GM18858 (cell line): ENCODE data around the gene PM20D2.
"Not testable (repeated sequence)": the region's sequence is repeated elsewhere in the genome, so short reads cannot be mapped to it uniquely, and the experiment has no call there.

Source experiments
- ATAC-seq: cut with Tn5 transposase; IDR thresholded peaks from one replicate; pipeline ENCODE4 v1.9.1; 2021; ENCODE audit not compliant: unreplicated experiment

The PM20D2 gene, protein sequence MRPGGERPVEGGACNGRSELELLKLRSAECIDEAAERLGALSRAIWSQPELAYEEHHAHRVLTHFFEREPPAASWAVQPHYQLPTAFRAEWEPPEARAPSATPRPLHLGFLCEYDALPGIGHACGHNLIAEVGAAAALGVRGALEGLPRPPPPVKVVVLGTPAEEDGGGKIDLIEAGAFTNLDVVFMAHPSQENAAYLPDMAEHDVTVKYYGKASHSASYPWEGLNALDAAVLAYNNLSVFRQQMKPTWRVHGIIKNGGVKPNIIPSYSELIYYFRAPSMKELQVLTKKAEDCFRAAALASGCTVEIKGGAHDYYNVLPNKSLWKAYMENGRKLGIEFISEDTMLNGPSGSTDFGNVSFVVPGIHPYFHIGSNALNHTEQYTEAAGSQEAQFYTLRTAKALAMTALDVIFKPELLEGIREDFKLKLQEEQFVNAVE

DNA sequence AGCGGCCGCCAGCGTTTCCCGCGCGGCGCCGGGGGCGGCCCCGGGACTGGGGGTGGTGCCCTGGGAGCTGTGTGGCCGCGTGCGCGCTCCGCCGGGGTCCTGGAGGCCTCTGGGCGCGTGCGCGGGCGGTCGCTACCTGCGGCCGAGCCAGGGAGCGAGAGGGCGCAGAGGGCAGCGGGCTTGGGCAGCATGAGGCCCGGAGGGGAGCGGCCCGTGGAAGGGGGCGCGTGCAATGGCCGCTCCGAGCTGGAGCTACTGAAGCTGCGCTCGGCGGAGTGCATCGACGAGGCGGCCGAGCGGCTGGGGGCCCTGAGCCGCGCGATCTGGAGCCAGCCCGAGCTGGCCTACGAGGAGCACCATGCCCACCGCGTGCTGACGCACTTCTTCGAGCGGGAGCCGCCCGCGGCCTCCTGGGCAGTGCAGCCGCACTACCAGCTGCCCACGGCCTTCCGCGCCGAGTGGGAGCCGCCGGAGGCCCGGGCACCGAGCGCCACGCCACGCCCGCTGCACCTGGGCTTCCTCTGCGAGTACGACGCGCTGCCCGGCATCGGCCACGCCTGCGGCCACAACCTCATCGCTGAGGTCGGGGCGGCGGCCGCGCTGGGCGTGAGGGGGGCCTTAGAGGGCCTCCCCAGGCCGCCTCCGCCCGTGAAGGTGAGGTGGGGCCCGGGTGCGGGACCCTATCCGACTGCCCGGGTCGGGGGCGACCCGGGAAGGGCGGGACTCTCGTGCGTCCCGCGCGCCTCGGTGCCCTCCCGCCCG lies at the start of gene PM20D2:
Gene PM20D2, plus strand, starts transcription at position 100 of the 762 bp plus-strand sequence. Its CDS starts 90 bp downstream, at position 190.
- ATAC-seq, result peak; percentile 37

DNA sequence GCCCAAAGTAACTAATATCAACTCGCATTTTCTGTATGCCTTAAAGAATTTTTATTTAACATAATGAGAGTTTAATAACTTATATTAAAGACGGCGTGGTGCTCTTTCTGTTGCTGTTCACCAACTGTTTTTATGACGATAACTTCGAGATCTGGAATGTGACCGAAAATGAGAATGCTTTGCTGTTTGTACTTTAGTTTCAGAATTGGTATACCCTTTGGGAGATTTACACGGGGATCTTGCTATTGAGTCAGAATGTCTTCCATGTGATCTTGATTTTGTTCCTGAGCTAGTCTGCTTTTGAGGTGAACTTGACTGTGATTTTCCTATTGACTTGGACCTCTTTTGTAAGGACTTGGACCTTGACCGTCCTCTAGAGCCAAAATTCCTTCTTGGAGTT lies 47.4 kb upstream of the PM20D2 start:
- ATAC-seq, result peak; percentile 44

DNA sequence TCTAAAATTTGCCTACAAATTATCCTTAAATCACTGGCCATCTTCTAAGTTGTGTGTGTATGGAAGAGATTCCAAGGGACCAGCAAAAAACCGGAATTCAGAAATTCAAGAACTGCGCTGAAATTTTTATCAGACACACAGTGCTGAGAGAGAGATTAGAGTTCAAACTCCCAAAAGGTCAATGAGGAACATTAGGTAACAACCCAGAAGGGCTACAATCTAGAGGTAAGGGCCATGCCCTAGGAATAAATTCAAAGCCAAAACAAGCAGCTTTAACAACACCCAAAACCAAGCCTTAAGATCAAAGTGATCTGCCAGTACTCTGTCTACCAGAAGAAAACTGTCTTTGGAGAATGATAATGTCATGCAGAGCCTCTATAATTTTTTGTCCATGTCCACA lies 45.7 kb upstream of the PM20D2 start:
- ATAC-seq, result no peak

DNA sequence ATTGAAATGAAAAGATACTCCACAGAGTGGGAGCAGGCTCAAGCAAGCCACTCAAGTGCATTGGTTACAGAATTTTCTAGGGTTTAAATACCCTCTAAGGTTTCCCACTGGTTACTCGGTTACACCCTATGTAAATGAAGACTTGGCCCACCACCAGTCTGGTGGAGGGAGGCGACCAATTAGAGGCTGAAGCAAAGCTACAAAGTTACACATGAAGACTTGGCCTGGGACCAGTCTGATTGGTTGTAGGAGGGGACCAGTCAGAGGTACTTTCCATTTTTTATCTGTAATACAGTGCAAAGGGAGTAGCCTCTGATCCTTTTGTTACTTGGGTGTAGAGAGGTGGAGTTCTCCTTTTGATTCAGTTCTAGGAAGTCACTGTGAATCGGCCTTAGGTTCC lies 35.6 kb upstream of the PM20D2 start:
- no peak for ATAC-seq

DNA sequence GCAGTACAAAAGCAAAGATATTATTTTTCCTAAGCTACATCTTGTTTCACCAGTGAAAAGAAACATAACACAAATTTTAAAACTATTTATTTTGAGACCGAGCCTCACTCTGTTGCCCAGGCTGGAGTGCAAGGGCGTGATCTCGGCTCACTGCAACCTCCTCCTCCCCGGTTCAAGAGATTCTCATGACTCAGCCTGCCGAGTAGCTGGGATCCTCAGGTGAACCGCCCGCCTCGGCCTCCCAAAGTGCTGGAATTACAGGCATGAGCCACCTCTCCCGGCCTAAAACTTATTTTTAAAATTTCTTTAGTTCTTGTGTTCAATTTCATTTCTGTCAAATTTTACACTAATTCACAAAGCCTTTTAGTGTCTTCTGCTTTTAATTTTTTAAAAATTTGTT lies 33.9 kb upstream of the PM20D2 start:
- ATAC-seq, result no peak

DNA sequence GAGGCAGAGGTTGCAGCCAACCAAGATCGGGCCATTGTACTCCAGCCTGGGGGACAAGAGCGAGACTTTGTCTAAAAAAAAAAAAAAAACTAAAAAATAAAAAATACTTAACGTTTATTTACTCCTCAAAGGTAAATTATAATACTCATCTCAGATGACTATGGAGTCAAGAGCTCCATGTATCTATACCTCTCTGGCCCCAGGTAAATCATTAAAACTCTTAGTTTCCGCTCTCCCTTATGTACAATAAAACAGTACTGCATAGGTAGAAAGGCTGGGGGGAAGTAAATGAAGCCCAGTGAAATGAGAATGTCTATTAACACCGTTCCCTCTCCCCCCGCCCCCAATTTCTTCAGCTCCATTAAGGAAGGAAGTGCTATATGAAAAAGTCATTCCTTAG lies 29.2 kb upstream of the PM20D2 start:
- ATAC-seq, result no peak

DNA sequence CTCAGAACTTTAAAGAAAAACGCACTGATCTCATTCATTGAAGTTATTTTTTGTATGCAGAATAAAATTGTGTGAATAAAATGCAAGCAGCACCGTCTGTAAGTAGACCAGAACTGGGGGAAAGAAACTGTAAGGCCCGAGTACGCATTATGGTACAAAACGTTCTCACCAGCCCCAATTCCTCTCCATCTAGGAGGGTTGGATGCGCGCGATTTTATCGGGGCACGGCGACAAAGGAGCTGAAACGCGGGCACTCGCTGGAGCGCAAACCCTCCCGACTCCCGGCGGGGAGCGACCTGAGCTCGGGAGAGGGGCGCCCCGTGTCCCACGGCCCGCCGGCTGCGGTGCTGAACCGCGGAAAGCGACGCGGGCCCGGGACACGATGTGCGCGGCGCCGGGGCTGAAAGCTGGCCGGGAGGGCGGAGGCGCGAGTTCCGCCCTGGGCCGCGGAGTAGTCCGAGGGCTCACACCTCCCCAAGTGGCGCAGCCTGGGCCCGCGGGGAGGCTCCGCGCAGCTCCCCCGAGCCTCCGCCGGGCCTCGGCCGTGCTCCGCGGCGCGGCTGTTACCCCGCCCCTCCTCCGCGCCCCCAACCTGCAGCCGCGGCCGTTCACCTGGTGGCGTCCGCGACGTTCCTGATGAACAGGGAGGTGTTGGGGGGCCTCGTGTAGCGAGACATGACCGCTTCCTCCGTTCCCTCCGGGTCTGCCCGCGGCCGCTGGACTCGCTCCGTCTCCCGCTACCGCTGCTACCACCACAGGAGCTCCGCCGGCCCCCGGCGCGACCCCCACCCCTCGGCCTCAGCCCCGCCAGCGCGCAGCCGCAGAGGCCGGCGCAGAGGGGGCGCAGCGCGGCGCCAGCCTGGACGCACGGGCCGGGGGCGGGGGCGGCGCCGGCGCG lies 28.4 kb upstream of the PM20D2 start, which contains the start of gene SRSF12:
Gene SRSF12, minus strand, starts transcription at position 861 of the 898 bp plus-strand sequence. Its CDS starts 184 bp downstream, at position 677.
- no peak for ATAC-seq

DNA sequence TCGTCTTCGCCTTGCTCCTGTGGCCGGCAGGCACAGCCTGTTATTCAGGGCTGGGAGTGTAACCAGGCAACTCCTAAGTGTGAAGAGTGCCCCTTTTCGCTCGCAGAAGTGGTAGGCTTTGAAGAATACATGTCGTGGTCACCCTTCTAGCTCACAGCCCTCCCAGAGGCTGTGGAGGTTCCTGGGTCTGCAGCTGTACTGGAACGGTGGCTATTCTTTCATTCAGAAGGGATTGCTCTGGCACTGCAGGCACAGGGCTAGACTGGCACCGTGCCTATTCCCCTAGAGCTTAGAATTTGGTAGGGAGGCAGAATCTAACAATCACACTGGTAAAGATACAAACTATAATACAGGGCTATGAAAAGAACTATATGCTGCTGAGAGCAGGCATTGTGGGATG lies 26.9 kb upstream of the PM20D2 start:
- no peak for ATAC-seq

DNA sequence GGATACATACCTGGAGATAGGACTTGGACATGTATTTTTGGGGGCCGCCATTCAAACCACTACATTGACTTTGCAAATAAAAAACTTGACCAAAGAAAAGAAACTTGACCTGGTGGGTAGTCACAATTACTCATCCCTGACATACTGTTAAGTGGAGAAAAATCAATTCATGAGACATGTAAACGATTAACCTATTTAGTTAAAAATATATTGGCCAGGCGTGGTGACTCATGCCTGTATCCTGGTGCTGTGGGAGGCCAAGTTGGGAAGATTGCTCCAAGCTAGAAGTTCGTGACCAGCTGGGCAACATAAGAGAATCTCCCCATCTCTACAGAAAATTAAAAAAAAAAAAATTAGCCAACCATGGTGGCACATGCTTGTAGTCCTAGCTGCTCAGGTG lies 25.5 kb upstream of the PM20D2 start:
- no peak for ATAC-seq

DNA sequence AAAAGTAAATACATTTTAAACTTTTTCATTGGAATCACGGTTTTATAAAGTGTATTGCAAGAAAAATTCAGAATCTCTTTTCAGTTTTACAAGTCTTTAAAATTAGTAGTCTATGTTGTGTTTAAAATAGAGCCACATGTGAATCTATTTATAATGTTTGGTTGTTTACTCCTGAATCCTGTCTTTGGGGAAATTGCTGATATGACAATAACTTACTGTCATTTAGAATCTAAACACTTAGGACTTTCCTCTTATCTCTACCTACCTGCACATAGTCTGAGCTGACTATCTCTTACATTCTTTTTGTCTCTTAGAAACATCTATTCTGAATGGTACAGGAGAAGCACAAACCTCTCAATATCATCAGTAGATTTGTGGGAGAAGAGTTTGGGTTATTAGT lies 23.9 kb upstream of the PM20D2 start:
- no peak for ATAC-seq

DNA sequence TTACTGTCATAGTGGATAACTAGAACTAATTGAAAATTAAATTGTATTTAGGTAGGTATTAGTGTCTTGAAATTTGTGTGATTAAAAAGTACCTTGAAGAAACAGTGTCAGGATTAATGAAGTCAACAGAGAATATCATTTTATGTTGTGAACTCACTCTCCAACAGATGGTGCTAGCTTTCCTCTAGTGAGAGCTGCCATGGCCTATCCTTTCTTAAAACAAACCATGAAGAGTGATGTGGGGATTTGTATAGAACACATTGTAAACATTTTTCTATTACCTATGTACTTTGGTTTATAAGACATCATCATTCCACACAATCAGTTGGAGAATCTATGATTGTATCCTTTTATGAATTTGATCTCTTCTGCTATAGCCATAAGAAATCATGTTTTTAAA lies 23.2 kb upstream of the PM20D2 start:
- no peak for ATAC-seq

DNA sequence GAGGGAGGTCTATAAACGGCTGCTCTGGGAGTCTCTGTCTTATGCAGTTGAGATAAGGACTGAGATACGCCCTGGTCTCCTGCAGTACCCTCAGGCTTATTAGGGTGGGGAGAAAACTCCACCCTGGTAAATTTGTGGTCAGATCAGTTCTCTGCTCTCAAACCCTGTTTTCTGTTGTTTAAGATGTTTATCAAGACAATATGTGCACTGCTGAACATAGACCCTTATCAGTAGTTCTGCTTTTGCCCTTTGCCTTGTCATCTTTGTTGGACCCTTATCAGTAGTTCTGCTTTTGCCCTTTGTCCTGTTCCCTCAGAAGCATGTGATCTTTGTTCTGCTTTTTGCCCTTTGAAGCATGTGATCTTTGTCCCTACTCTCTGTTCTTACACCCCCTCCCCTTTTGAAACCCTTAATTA lies 17.6 kb upstream of the PM20D2 start:
- ATAC-seq, result not testable (repeated sequence)

DNA sequence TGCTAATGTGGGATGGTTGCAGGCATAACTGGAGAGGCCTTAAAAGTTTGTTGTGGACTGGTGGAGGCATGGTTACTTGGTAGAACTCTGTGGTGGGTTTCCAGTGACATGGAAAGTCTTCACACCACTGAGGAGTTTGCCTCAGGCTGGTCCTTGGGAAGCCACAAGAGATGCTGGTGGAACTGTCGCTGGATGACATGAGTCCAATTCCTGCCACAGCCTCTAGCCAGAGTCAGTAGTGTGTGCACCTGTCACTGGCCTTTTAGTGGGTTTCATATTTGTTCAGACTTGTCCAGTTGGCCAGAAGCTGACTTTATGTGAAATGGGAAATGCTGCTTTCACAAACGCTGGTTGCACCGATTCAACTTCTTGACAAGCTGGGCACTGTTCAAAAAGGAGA lies 14.3 kb upstream of the PM20D2 start:
- ATAC-seq, result no peak

DNA sequence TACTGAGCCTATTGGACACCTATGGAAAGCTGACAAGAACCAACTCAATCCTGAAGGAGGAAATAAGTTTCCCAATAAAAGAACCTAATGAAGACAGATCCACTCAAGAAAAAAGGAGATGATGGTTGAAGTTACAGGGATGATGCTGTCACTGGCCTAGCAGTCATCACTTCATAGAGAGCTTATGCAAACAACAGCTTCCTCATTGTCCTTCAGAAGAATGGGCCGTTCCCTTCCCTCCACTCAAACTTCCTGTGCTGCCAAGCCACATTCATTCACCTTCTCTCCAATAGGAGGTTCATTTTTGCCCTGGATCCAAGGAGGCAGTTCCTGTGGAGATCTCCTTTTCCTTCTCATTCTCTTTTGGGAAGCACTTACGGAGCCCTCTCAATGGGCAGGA lies 13.8 kb upstream of the PM20D2 start:
- ATAC-seq, result no peak

DNA sequence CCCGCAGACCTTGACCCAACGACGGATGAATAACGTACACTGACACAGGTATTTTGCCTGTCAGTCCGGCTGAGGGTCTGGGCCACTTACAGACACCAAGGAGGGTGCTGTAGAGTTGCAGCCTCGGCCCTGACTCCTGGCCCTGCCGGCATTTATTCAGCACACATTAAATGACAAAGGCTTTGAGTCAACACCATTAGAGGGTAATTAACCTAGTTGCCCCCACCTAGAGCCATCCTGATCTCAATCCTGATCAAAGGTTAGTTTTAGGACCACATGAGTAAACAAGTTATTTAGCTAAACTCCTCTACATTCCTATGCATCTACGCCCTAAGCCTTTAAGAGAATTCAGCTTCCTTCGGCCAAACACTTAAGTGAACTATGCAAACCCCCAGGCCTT lies 11.9 kb upstream of the PM20D2 start:
- ATAC-seq, result no peak

DNA sequence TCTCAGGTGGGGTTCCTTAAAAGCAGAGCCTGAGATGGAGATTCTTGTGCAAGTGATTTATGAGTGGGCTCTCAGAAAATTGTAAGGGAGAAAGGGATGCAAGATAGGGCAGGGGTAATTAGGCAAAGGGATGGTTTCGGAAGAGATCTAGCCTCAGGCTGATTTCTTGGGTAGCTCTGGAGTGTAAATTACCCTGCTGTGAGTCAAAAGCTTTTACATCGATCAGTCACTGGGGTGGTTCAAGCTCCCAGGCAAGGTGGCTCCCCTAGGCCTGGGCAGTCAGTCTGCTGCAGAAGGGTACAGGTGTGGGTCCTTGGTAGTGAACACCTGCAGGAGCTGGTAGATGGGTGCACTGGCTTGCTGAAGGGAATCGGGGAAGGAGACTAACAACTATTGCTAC lies 11.1 kb upstream of the PM20D2 start:
- ATAC-seq, result no peak

DNA sequence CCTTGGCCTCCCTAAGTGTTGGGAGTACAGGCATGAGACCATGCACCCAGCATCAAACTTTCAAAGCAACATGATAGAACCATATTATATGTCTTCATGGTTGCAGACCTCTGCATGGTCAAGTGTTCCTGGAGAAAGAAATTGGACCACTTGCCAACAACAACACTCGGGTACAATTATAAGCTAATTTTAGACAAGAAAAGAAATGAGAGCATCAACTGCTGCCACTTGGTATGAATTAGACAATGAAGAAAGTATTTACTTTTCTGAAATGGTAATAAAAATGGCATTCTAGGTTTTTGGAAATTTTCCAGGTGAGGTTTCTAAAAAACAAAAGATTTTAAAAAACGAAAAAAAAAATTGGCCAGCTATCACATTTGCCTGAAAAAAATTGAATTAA lies 7.7 kb upstream of the PM20D2 start:
- ATAC-seq, result no peak

DNA sequence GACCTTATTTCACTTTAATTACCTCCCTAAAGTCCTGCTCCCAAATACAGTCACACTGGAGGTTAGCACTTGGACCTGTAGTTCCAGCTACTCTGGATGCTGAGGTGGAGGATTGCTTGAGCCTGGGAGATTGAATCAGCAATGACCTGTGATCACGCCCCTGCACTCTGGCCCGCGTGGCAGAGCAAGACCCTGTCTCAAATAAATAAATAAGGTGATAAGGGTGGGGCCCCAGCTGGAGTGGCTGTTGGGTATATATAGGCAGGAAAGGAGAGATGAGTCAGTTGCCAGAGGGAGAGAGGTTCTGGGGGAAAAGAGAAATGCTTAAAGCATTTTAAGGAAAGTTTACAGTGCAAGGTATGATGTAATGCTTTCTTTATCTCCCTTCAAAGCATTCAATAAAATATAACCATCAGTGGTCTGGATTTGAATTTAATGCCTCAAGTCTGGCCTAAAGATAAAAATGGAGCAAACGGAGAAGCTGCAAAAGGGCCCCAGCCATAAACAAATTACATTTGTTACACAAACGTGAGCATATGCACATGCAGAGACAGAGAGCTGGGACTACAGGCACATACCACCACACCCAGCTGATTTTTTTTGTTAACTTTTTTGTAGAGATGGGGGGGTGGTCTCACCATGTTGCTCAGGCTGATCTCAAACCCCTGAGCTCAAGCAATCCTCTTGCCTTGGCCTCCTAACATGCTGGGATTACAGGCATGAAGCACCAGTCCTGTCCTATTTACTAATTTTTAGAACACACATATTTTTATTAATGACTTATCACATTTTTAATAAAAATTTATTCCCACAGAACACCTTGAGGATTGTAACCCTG lies 6.1 kb upstream of the PM20D2 start:
- ATAC-seq, result no peak

DNA sequence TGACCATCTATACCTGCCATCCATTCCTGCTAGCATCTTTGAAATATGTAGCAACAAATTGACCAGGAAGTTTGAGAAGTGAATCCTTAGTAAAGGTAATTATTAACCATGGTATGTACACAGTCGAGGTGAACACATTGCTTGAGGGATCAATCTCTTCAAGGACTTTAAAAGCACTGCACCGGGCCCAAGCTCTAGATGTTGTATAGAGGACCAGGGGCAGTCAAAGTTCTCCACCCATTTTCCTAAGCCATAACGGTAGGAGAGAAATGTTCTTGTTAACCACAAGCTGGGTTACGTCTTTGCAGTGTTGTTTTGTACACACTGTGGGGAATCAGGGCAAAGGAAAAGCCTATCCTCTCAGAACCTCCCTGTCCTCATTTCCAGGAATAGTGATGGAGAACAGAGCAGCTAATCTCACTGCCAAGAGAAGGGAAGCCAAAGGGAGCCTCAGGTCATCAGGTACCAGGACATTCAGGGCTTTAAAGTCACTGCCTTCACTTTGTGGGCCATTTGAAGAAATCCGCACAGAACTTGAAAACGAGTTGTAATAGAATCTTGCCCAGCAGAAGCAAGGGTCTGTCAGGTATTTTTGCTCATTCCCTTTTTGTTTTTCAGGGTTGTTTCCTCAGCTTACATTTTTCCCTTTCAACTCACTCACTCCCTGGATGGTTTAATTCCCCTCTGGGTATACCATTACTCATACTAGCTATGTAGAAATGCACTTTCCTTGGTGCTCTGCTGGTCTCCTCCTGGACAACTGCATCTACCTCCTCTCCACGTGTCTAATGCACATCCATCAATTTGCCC lies 5.3 kb upstream of the PM20D2 start:
- ATAC-seq, result no peak
